ENCODE data around the gene LRCH4.
A peak's percentile ranks its signal among the peaks of the same experiment; 100 is the strongest.

Gene LRCH4

GRCh38 chr7:100604976-100605911 lies 19.3 kb upstream of the LRCH4 start:
- DNase-seq (ENCODE audit: low read depth in 3 of 3), result no peak

- peak; percentile 48 to 49 (median 49) for DNase-seq (ENCODE audit: low read depth in 3 of 3)
Observed at GRCh38 chr7:100604028-100604975, 18.4 kb upstream of the LRCH4 start.

DNA sequence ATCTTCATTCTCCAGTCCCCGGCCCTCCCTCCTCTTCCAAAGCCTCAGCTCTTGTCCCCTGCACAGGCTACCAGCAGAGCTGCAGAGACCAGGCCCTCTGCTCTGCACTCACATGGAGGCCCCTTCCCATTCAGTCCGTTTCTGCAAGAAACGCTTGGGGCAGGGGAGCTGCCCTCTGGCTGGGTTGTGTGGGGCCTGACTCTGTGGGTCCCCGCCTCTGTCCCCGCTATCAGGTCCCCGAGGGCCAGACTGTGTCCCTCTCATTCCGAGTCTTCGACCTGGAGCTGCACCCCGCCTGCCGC lies 17.7 kb upstream of the LRCH4 start:
- DNase-seq (ENCODE audit: low read depth in 3 of 3), result no peak

- no peak for DNase-seq (ENCODE audit: low read depth in 3 of 3)
Observed at GRCh38 chr7:100602889-100603725, 17.2 kb upstream of the LRCH4 start.

GRCh38 chr7:100600730-100601038 lies 14.8 kb upstream of the LRCH4 start:
- DNase-seq (ENCODE audit: low read depth in 3 of 3), result no peak

DNA sequence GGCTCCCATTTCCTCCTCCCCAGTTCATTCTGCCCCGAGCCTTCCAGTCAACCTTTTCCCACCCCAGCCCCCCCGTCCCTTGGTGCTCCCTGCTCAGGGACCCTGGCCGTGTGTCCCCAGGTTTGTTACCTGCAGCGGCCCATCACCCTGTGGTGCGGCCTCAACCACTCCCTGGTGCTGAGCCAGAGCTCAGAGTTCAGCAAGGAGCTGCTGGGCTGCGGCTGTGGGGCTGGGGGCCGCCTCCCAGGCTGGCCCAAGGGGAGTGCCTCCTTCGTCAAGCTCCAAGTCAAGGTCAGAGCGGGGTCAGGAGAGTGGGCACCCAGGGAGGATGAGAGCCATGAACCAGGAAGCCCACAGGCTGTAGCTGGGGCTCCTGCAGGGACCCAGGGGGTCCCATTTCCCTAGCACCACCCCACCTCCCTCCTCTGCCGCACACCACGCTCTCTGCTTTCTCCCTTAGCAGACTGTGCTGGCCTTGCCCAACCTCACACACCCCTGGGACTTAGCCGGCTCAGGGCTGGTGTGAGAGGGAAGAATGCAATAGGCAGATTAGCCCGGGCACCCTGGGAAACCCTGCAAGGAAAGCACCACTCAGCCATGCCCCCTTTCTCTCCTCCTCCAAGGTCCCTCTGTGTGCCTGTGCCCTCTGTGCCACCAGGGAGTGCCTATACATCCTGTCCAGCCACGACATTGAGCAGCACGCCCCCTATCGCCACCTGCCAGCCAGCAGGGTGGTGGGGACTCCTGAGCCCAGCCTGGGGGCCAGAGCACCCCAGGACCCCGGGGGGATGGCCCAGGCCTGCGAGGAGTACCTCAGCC lies 14.2 kb upstream of the LRCH4 start:
- DNase-seq (ENCODE audit: low read depth in 3 of 3), result no peak

DNA sequence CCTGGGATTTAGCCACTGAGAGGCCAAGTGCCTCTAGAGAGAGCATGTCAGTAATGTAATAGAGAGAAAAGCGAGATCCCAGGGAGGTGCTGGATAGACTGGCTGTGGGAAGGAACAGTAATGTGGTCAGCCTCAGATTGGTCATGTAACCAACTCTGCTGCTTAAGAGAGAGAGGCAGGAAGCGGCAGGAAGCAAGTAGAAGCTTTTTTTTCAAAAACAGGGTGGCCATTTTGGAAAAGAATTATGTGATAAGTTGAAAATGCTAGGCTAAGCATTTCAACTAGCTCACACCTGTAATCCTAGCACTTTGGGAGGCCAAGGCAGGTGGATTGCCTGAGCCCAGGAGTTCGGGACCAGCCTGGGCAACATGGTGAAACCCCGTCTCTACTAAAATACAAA lies 12.5 kb upstream of the LRCH4 start:
- DNase-seq (ENCODE audit: low read depth in 3 of 3), result no peak

GRCh38 chr7:100595188-100595587 lies 9.3 kb upstream of the LRCH4 start:
- DNase-seq (ENCODE audit: low read depth in 3 of 3), result no peak

- no peak for DNase-seq (ENCODE audit: low read depth in 3 of 3)
Observed at GRCh38 chr7:100591596-100591995, 5.7 kb upstream of the LRCH4 start.

DNA sequence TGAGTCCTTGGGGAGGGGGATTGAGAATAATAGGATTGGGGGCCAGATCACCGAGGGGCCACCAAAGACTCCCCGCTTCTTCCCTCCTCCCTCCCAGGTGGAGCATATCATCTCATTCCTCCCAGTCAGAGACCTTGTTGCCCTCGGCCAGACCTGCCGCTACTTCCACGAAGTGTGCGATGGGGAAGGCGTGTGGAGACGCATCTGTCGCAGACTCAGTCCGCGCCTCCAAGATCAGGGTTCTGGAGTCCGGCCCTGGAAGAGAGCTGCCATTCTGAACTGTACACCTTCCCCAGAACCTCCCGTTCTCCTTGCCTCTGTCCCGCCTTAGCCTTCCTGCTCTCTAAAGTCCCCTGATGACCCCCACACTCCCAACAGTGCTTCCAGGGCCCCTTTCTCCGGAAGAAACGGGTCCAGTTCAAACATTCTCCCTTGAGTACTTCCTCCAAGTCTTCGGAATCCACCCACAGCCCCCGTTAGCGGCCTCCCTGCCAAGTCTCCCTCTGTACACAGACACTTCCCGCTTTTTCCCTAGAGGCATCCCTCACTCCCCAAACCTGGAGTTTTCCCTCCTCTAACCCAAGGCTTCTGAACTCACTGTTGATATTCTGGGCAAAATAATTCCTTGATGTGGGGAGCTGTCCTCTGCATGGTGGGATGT lies 4.3 kb upstream of the LRCH4 start:
- DNase-seq (ENCODE audit: low read depth in 3 of 3), result no peak

- DNase-seq (ENCODE audit: low read depth in 3 of 3), result no peak
Observed at GRCh38 chr7:100589341-100589947, 3.5 kb upstream of the LRCH4 start.

DNA sequence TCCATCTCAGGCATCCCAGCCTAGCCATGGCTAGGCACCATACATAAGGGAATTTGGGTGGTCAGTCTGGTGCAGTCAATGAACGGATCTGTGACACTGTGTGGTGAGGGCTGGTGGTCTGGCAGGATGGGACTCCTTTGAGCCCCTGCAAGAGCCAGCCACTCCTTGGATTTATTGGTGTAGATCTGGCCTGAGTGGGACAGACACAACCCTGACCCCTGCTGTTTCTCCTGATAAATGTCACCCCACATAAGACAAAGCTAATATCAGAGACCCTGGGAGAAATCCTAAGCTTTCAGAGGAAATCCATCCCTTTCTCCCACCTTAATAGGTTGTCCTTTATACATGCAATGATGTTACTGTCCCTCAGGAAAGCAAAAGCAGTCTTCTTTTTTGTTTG lies 2.5 kb upstream of the LRCH4 start:
- no peak for DNase-seq (ENCODE audit: low read depth in 3 of 3)

DNA sequence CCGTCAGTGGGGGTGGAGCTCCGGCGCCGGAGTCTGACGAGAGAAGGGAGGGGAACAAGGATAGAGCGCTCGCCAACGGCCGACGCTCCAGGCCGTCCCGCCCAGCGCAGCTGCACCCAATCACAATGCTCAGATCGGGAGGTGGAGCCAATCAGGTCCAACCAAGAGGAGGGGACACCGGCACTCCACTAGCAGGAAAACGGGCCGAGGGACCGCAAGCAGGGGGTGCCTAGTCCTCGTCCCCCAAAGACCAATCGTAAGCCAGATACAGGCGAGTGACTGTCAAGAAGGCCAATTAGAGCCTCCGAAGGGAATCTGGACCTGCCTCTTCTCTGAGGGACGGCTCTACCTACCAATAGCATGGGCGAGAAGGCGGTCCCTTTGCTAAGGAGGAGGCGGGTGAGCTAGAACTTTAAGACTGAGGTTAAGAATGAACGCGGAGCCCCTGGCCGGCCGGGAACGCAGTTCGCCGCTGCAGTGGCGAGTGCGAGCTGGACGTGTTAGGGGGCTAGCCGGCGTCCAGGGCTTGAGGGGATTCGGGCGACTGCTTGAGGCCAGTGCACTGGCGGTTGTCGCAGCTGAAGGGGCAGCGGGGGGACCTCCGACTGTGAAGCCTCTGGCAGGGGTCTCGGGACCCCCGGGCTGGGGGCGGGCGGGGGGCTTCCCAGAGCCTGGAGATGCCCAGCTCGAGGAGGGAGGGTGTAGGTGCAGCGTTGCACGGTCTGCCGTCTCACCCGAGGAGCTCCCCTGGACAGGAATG lies 517 bp upstream of the LRCH4 start, which contains the start of gene FBXO24:
FBXO24 (plus strand) TSS at position 63 of the 760 bp plus-strand sequence; CDS start at position 361, 298 bp downstream.
- peak; percentile 93 to 99 (median 98) for DNase-seq (ENCODE audit: low read depth in 3 of 3)

GRCh38 chr7:100584683-100585510 lies 1.0 kb downstream of the LRCH4 start:
- DNase-seq (ENCODE audit: low read depth in 3 of 3), result no peak

GRCh38 chr7:100584054-100584682 lies 1.8 kb downstream of the LRCH4 start:
- DNase-seq (ENCODE audit: low read depth in 3 of 3), result no peak

DNA sequence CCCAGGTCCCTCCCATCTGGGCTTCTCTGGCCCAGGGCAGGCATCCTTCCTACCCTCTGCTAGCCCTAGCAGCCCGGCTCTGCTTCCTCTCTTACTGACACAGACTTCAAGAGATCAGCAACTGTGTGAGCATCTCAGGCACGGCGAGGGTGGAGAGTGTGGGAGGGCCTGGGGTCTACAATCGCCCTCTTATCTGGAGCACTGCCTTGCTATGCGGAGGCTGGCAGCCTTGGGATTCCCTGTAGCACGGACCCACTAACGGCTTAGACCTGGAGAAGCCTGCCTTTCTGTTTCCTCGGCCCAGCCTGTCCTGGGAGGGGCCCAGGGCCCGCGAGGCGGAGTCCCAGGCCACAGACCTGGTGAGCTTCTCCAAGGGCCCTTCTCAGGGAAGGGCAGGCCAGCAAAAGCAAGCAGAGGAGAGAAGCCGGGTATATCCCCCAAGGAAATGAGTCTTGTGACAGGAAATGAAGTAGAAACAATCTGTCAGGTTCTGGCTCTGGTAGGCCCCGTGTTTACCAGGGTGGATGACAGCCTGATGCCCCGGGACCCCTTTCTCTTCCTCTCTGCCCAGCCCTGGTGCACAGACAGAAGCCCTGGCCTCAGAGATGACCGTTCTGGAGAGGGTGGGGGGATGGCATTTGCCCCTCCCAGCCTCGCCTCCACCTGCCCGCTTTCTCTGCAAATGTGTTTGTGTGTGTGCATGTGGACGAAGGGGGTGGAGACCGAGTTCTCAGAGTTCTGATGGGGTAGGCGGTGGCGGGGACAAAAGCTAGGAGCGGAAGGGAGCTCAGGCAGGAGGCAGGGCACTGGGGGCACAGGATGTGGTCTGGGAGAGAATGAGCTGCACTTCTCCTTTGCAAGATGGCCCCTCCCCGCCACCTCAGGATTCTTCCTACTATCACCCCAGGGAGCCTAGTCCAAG lies 2.5 kb downstream of the LRCH4 start:
- DNase-seq (ENCODE audit: low read depth in 3 of 3), result peak in 1 of 3 experiments; percentile 29

GRCh38 chr7:100582650-100583049 lies 3.3 kb downstream of the LRCH4 start:
- DNase-seq (ENCODE audit: low read depth in 3 of 3), result no peak
